Nephron (organoid): ENCODE measurements around the gene FPGS.

Experiments
- H3K27ac Mint-ChIP-seq, 3 experiments: 2 replicates each; pipeline ENCODE4 v1.8.0; 2020; ENCODE audit warnings: mixed read lengths in 3 of 3, mild to moderate bottlenecking in 2 of 3, moderate library complexity in 1 of 3
- H3K27me3 Mint-ChIP-seq: 2 replicates; pipeline ENCODE4 v1.8.0; 2021; ENCODE audit warnings: low read depth, mild to moderate bottlenecking, moderate library complexity, mixed read lengths
- H3K36me3 Mint-ChIP-seq: 2 replicates; pipeline ENCODE4 v1.8.0; 2020; ENCODE audit warnings: low read depth, mixed read lengths
- H3K4me1 Mint-ChIP-seq: 2 replicates; pipeline ENCODE4 v1.8.0; 2020; ENCODE audit warnings: mixed read lengths
- H3K4me3 Mint-ChIP-seq, 3 experiments: 2 replicates each; pipeline ENCODE4 v1.8.0; 2020; ENCODE audit warnings: mild to moderate bottlenecking in 3 of 3, mixed read lengths in 3 of 3, moderate library complexity in 2 of 3
- H3K9me3 Mint-ChIP-seq: 2 replicates; pipeline ENCODE4 v1.8.0; 2020; ENCODE audit warnings: mixed read lengths
- TF ChIP-seq, protein P1 (sequence below), 3 experiments: fragments of 200-600 bp; sonication (generic); IDR thresholded peaks; one replicate each; pipeline ENCODE4 v1.5.0; 2021; ENCODE audit warnings: antibody characterized with exemption in 3 of 3; ENCODE audit not compliant: unreplicated experiment in 3 of 3

FPGS gene

DNA sequence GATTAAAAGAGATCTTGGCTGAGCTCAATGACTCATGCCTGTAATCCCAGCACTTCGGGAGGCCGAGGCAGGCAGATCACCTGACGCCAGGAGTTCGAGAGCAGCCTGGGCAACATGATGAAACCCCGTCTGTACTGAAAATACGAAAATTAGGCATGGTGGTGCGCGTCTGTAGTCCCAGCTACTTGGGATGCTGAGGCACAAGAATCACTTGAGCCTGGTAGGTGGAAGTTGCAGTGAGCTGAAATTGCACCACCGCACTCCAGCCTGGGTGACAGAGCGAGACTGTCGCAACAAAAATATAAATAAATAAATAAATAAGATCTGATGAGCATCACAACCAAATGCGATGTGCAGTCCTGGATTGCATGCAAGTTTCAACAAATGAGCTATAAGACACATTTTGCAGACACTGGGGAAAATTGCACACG is 60.5 kb downstream of the FPGS start:
- H3K36me3 Mint-ChIP-seq, result peaks cover 5% of the 10 kb centered on the region
- peaks cover 5% of the 10 kb centered on the region for H3K27me3 Mint-ChIP-seq
- TF ChIP-seq, protein P1, sequence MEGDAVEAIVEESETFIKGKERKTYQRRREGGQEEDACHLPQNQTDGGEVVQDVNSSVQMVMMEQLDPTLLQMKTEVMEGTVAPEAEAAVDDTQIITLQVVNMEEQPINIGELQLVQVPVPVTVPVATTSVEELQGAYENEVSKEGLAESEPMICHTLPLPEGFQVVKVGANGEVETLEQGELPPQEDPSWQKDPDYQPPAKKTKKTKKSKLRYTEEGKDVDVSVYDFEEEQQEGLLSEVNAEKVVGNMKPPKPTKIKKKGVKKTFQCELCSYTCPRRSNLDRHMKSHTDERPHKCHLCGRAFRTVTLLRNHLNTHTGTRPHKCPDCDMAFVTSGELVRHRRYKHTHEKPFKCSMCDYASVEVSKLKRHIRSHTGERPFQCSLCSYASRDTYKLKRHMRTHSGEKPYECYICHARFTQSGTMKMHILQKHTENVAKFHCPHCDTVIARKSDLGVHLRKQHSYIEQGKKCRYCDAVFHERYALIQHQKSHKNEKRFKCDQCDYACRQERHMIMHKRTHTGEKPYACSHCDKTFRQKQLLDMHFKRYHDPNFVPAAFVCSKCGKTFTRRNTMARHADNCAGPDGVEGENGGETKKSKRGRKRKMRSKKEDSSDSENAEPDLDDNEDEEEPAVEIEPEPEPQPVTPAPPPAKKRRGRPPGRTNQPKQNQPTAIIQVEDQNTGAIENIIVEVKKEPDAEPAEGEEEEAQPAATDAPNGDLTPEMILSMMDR (IDR thresholded peaks at IDR 0.05; ENCODE audit: unreplicated experiment in 3 of 3), result no peak
- H3K27ac Mint-ChIP-seq, result peak overlapping the region; percentile 21 to 72 (median 60)
- no peak overlapping the region for H3K4me3 Mint-ChIP-seq
- peaks cover 31% of the 10 kb centered on the region for H3K4me1 Mint-ChIP-seq
- no peaks in the 10 kb centered on the region for H3K9me3 Mint-ChIP-seq
